Effector memory CD4-positive, alpha-beta T cell (primary cell): Measurements from ENCODE around the gene YWHAG.
"Not testable (repeated sequence)": the region's sequence is repeated elsewhere in the genome, so short reads cannot be mapped to it uniquely, and the experiment has no call there.

Experiments used
- DNase-seq, 3 donors: peaks; one replicate each; pipeline ENCODE4 v3.0.0-alpha.2; 2020
- H3K27ac ChIP-seq: 2 replicates; pipeline ENCODE4 v1.7.0; 2013; ENCODE audit warnings: mild to moderate bottlenecking, low read length, moderate library complexity; ENCODE audit not compliant: insufficient read depth, poor library complexity, severe bottlenecking
- H3K27me3 ChIP-seq: replicated peaks from 2 replicates; pipeline ENCODE4 v1.7.0; 2013; ENCODE audit warnings: mild to moderate bottlenecking, low read length; ENCODE audit not compliant: insufficient read depth, control insufficient read depth, poor library complexity, severe bottlenecking
- H3K36me3 ChIP-seq: 2 replicates; pipeline ENCODE4 v1.7.0; 2013; ENCODE audit warnings: mild to moderate bottlenecking, low read length, moderate library complexity; ENCODE audit not compliant: control insufficient read depth, insufficient read depth
- H3K4me1 ChIP-seq: 2 replicates; pipeline ENCODE4 v1.7.0; 2013; ENCODE audit warnings: low read length, mild to moderate bottlenecking; ENCODE audit not compliant: control insufficient read depth, insufficient read depth, poor library complexity, severe bottlenecking
- H3K4me3 ChIP-seq: 2 replicates; pipeline ENCODE4 v1.7.0; 2013; ENCODE audit warnings: low read length, low read depth, mild to moderate bottlenecking; ENCODE audit not compliant: insufficient read depth, poor library complexity, severe bottlenecking
- H3K9me3 ChIP-seq: 2 replicates; pipeline ENCODE4 v1.7.0; 2013; ENCODE audit warnings: mild to moderate bottlenecking, low read length, moderate library complexity; ENCODE audit not compliant: control insufficient read depth
- total RNA-seq, 3 donors: gene quantifications; one replicate each; lab custom pipeline; 2026; lab: John Stamatoyannopoulos, UW

Gene YWHAG
- total RNA-seq, result 44.5 to 50.0 (median 44.7) reads per million in 3 donors

GRCh38 chr7:76358481-76359110 lies at the start of gene YWHAG:
Gene YWHAG (minus strand): TSS chr7:76358991. CDS start chr7:76358808, 183 bp downstream.
- Histone ChIP-seq H3K4me1 (peaks cover 8% of the 10 kb centered on the region), H3K36me3 (peaks cover 3% of the 10 kb centered on the region), H3K27ac (peak within 1 kb of the TSS; percentile 94), H3K9me3 (no peaks in the 10 kb centered on the region), H3K4me3 (peak within 1 kb of the TSS; percentile 100), H3K27me3 (no peaks in the 10 kb centered on the region)
- peak; percentile 78 to 80 (median 80) for DNase-seq

- no peak for DNase-seq
- H3K36me3 ChIP-seq, result no peaks in the 10 kb centered on the region
- no peaks in the 10 kb centered on the region for H3K9me3 ChIP-seq
- no peaks in the 10 kb centered on the region for H3K4me1 ChIP-seq
- H3K4me3 ChIP-seq, result no peak overlapping the region
- no peak overlapping the region for H3K27ac ChIP-seq
- H3K27me3 ChIP-seq, result no peaks in the 10 kb centered on the region
Measured at GRCh38 chr7:76408121-76408560, 49.4 kb upstream of the YWHAG start.

- H3K36me3 ChIP-seq, result no peaks in the 10 kb centered on the region
- H3K27ac ChIP-seq, result no peak overlapping the region
- no peaks in the 10 kb centered on the region for H3K9me3 ChIP-seq
- H3K4me1 ChIP-seq, result no peaks in the 10 kb centered on the region
- no peak for DNase-seq
- no peak overlapping the region for H3K4me3 ChIP-seq
- H3K27me3 ChIP-seq, result no peaks in the 10 kb centered on the region
Measured at GRCh38 chr7:76407718-76408117, 48.9 kb upstream of the YWHAG start.

- H3K36me3 ChIP-seq, result no peaks in the 10 kb centered on the region
- no peaks in the 10 kb centered on the region for H3K27me3 ChIP-seq
- no peak overlapping the region for H3K27ac ChIP-seq
- H3K4me1 ChIP-seq, result no peaks in the 10 kb centered on the region
- DNase-seq, result no peak
- no peaks in the 10 kb centered on the region for H3K9me3 ChIP-seq
- no peak overlapping the region for H3K4me3 ChIP-seq
Measured at GRCh38 chr7:76405738-76406137, 46.9 kb upstream of the YWHAG start.

- Histone ChIP-seq H3K9me3 (no peaks in the 10 kb centered on the region), H3K27ac (no peak overlapping the region), H3K4me1 (no peaks in the 10 kb centered on the region), H3K36me3 (no peaks in the 10 kb centered on the region), H3K27me3 (no peaks in the 10 kb centered on the region), H3K4me3 (no peak overlapping the region)
- no peak for DNase-seq
Measured at GRCh38 chr7:76403780-76404494, 45.1 kb upstream of the YWHAG start.

GRCh38 chr7:76403097-76403496 lies 44.3 kb upstream of the YWHAG start:
- not testable (repeated sequence) for H3K4me1 ChIP-seq, H3K27ac ChIP-seq, H3K4me3 ChIP-seq, H3K27me3 ChIP-seq, H3K36me3 ChIP-seq, H3K9me3 ChIP-seq, DNase-seq

- peaks cover 10% of the 10 kb centered on the region for H3K4me1 ChIP-seq
Measured at GRCh38 chr7:76400248-76400647, 41.5 kb upstream of the YWHAG start.

GRCh38 chr7:76397409-76398183 lies 38.8 kb upstream of the YWHAG start:
- H3K36me3 ChIP-seq, result no peaks in the 10 kb centered on the region
- peak overlapping the region; percentile 46 for H3K4me3 ChIP-seq
- no peaks in the 10 kb centered on the region for H3K27me3 ChIP-seq
- DNase-seq, result peak; percentile 68 to 73 (median 70)
- no peak overlapping the region for H3K27ac ChIP-seq
- peaks cover 10% of the 10 kb centered on the region for H3K4me1 ChIP-seq
- no peaks in the 10 kb centered on the region for H3K9me3 ChIP-seq

More at GRCh38 chr7:76400248-76400647, 41.5 kb upstream of the YWHAG start:
- no peaks in the 10 kb centered on the region for H3K9me3 ChIP-seq
- H3K27ac ChIP-seq, result no peak overlapping the region
- DNase-seq, result no peak
- H3K36me3 ChIP-seq, result no peaks in the 10 kb centered on the region
- H3K4me3 ChIP-seq, result no peak overlapping the region
- H3K27me3 ChIP-seq, result no peaks in the 10 kb centered on the region

GRCh38 chr7:76396864-76397263 lies 38.1 kb upstream of the YWHAG start:
- Histone ChIP-seq H3K4me1 (peaks cover 10% of the 10 kb centered on the region), H3K36me3 (no peaks in the 10 kb centered on the region), H3K27ac (no peak overlapping the region), H3K9me3 (no peaks in the 10 kb centered on the region), H3K4me3 (no peak overlapping the region), H3K27me3 (no peaks in the 10 kb centered on the region)
- DNase-seq, result no peak
